Endodermal cell (in vitro differentiated cells): Measurements from ENCODE around the gene NOVA2. TPM values are rescaled to one million over a fixed set of nuclear protein-coding genes. Genes with fewer than 3 reads are reported as not detected.

Experiments used
- DNase-seq: peaks from one replicate; pipeline ENCODE4 v3.0.0-alpha.2; 2017
- H3K27ac ChIP-seq: 2 replicates; pipeline ENCODE4 v1.5.1; 2013; ENCODE audit warnings: mild to moderate bottlenecking, low read depth, low read length, moderate library complexity
- H3K27me3 ChIP-seq: 2 replicates; pipeline ENCODE4 v1.6.1; 2013; ENCODE audit warnings: mild to moderate bottlenecking, low read length, moderate library complexity; ENCODE audit not compliant: insufficient read depth, control insufficient read depth, poor library complexity, severe bottlenecking
- H3K36me3 ChIP-seq: 2 replicates; pipeline ENCODE4 v1.7.0; 2013; ENCODE audit warnings: mild to moderate bottlenecking, low read length, moderate library complexity; ENCODE audit not compliant: control insufficient read depth, insufficient read depth
- H3K4me1 ChIP-seq: one replicate; pipeline ENCODE4 v1.7.0; 2013; ENCODE audit warnings: low read length; ENCODE audit not compliant: control insufficient read depth, insufficient read depth
- H3K4me3 ChIP-seq: 2 replicates; pipeline ENCODE4 v1.5.1; 2013; ENCODE audit warnings: mild to moderate bottlenecking, low read length, moderate library complexity
- H3K9ac ChIP-seq: 2 replicates; pipeline ENCODE4 v1.6.1; 2013; ENCODE audit warnings: mild to moderate bottlenecking, low read length, moderate library complexity; ENCODE audit not compliant: poor library complexity, severe bottlenecking; ENCODE audit errors: extremely low read depth
- H3K9me3 ChIP-seq: 2 replicates; pipeline ENCODE4 v1.6.1; 2013; ENCODE audit warnings: mild to moderate bottlenecking, low read length, moderate library complexity; ENCODE audit not compliant: control insufficient read depth
- H3K27ac Mint-ChIP-seq: 2 replicates; pipeline ENCODE4 v1.8.0; 2020; ENCODE audit warnings: mixed read lengths
- H3K27me3 Mint-ChIP-seq: 2 replicates; pipeline ENCODE4 v1.8.0; 2021; ENCODE audit warnings: mild to moderate bottlenecking, mixed read lengths; ENCODE audit not compliant: insufficient read depth
- H3K36me3 Mint-ChIP-seq: 2 replicates; pipeline ENCODE4 v1.8.0; 2020; ENCODE audit warnings: low read depth, mixed read lengths
- H3K4me1 Mint-ChIP-seq: 2 replicates; pipeline ENCODE4 v1.8.0; 2020; ENCODE audit warnings: mixed read lengths
- H3K4me3 Mint-ChIP-seq: 2 replicates; pipeline ENCODE4 v1.8.0; 2020; ENCODE audit warnings: mild to moderate bottlenecking, moderate library complexity, mixed read lengths
- H3K9me3 Mint-ChIP-seq: 2 replicates; pipeline ENCODE4 v1.8.0; 2020; ENCODE audit warnings: mild to moderate bottlenecking, mixed read lengths
- WGBS, 2 experiments: methylation state at CpG; one replicate each; pipeline versions ENCODE4 v1.1.5 to v1.1.7; 2013; ENCODE audit warnings: missing lambda C conversion rate in 2 of 2, mixed read lengths in 1 of 2; ENCODE audit not compliant: insufficient coverage in 1 of 2, insufficient read length in 1 of 2; 5-methylcytosine and 5-hydroxymethylcytosine counted together
- total RNA-seq, 2 donors: library from RNA; stranded (reverse); fragmentation: NEBNext Ultra II Directional in 1 of 2; extraction: Animal tissue kit (Norgen Biotek cat#: 25700) in 1 of 2; gene quantifications; 2 replicates in 1 of 2; 3 replicates in 1 of 2; pipeline ENCODE4 v1.2.1, GENCODE V29; 2021
- TF ChIP-seq, protein P1 (sequence below): fragments of 200-600 bp; sonication (generic); conservative IDR thresholded peaks from 2 replicates; pipeline ENCODE4 v1.5.0; 2021; ENCODE audit warnings: antibody characterized with exemption, mild to moderate bottlenecking

The NOVA2 gene
- total RNA-seq, 2 donors from 2014 or later, result 0.64 to 0.91 TPM

DNA sequence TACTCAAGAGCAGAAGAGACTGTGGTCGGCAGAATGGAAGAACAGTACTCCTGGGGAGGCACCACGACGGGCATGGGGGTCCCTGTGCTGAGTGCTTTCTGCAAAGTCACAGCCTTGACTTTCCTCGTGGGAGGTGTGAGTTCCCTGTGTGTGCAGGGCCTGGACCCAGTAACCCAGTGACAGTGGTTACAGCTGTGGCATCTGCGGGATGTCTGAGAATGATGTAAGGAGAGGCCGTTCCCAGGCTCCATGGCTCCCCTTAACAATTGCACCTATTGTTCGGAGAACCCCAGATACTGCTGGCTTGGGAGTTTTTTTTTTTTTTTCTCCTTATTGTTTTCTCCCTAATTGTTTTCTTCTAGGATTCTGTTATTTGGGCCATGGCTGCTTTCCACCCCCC lies 54.0 kb downstream of the NOVA2 start:
- Histone ChIP-seq H3K4me1 (no peaks in the 10 kb centered on the region), H3K27ac (peak overlapping the region; percentile 44), H3K9me3 (no peaks in the 10 kb centered on the region), H3K36me3 (no peaks in the 10 kb centered on the region), H3K27me3 (no peaks in the 10 kb centered on the region), H3K9ac (no peak overlapping the region), H3K4me3 (no peak overlapping the region)
- Mint-ChIP-seq H3K27ac (no peak overlapping the region), H3K9me3 (no peaks in the 10 kb centered on the region), H3K4me3 (no peak overlapping the region), H3K27me3 (peaks cover 1% of the 10 kb centered on the region), H3K36me3 (no peaks in the 10 kb centered on the region), H3K4me1 (peaks cover 6% of the 10 kb centered on the region)
- TF ChIP-seq, protein P1, sequence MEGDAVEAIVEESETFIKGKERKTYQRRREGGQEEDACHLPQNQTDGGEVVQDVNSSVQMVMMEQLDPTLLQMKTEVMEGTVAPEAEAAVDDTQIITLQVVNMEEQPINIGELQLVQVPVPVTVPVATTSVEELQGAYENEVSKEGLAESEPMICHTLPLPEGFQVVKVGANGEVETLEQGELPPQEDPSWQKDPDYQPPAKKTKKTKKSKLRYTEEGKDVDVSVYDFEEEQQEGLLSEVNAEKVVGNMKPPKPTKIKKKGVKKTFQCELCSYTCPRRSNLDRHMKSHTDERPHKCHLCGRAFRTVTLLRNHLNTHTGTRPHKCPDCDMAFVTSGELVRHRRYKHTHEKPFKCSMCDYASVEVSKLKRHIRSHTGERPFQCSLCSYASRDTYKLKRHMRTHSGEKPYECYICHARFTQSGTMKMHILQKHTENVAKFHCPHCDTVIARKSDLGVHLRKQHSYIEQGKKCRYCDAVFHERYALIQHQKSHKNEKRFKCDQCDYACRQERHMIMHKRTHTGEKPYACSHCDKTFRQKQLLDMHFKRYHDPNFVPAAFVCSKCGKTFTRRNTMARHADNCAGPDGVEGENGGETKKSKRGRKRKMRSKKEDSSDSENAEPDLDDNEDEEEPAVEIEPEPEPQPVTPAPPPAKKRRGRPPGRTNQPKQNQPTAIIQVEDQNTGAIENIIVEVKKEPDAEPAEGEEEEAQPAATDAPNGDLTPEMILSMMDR, result no peak
- no peak for DNase-seq
- whole genome bisulfite sequencing, 2 experiments, result 76 to 84% methylated on average over 5 to 6 of the region's 7 CpGs

DNA sequence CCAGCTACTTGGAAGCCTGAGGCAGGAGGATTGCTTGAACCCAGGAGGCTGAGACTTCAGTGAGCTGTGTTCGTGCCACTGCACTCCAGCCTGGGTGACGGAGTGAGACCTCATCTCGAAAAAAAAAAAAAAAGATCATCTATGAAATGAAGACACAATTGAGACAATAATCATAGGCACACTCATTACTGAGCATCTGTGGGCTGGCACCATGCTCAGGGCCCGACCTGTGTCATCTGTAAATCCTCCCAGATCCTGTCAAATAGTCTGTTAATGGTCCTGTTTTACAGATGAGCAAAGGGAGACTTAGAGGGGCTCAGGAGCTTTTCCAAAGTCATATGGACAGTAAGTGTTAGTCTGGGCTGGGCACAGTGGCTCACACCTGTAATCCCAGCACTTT lies 54.9 kb downstream of the NOVA2 start:
- no peak overlapping the region for H3K9ac ChIP-seq
- 86 to 90% methylated on average over 4 of the region's 4 CpGs for WGBS, 2 experiments
- Mint-ChIP-seq H3K9me3 (no peaks in the 10 kb centered on the region), H3K27ac (no peak overlapping the region), H3K27me3 (peaks cover 2% of the 10 kb centered on the region), H3K4me1 (peaks cover 6% of the 10 kb centered on the region), H3K36me3 (no peaks in the 10 kb centered on the region), H3K4me3 (no peak overlapping the region)
- H3K27me3 ChIP-seq, result no peaks in the 10 kb centered on the region
- no peaks in the 10 kb centered on the region for H3K4me1 ChIP-seq
- H3K36me3 ChIP-seq, result no peaks in the 10 kb centered on the region
- no peaks in the 10 kb centered on the region for H3K9me3 ChIP-seq
- H3K4me3 ChIP-seq, result no peak overlapping the region
- TF ChIP-seq, protein P1, result no peak
- no peak overlapping the region for H3K27ac ChIP-seq
- no peak for DNase-seq

DNA sequence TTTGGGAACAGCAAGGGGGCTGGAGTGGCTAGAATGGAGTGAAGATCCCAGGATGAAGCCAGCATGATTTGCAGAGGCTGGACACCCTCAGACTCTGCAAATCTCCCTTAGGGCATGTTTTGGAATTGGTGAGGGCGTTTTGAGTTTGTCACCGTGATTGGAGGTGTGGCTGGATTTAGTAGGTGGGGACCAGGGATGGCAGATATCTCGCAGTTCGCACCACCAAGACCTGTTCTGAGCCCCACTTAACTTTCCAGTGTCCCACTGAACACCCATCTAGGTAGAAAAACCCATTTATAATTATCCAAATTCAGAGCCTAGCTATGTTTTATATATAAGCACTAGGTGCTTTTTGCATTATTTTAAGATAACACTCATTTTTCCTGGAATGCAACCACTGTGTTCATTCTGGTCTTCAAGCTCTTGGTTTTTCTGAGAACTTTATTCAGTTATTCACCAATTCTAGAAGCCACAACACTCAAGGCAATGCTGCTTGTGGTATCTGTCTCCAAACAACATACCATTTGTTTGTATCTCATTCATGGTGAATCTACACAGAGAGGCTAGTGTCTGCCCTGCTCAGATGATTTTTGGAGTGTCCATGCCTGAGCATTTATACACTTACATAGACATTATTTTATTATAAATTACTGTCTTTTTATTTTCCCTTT lies 56.1 kb downstream of the NOVA2 start:
- DNase-seq, result no peak
- Mint-ChIP-seq H3K36me3 (no peaks in the 10 kb centered on the region), H3K27me3 (peaks cover 3% of the 10 kb centered on the region), H3K9me3 (no peaks in the 10 kb centered on the region), H3K4me1 (peaks cover 6% of the 10 kb centered on the region), H3K27ac (no peak overlapping the region), H3K4me3 (no peak overlapping the region)
- no peaks in the 10 kb centered on the region for H3K27me3 ChIP-seq
- no peak overlapping the region for H3K27ac ChIP-seq
- no peak overlapping the region for H3K9ac ChIP-seq
- H3K4me1 ChIP-seq, result no peaks in the 10 kb centered on the region
- 80% methylated on average over 2 of the region's 4 CpGs; no CpG with 5 or more reads in 1 of the 2 experiments for WGBS, 2 experiments
- TF ChIP-seq, protein P1, result no peak
- H3K36me3 ChIP-seq, result no peaks in the 10 kb centered on the region
- no peaks in the 10 kb centered on the region for H3K9me3 ChIP-seq
- H3K4me3 ChIP-seq, result no peak overlapping the region
